Spleen (tissue), 7 donors: ENCODE data around the gene CANT1.

Experiments
- POLR2A ChIP-seq, 3 donors: fragments of 450-650 bp; IDR thresholded peaks; one replicate each; pipeline ENCODE4 v1.5.1; 2017; ENCODE audit warnings: antibody characterized with exemption in 3 of 3, mild to moderate bottlenecking in 1 of 3
- TF ChIP-seq, protein P1 (sequence below), 11 experiments: fragments of 200-600 bp in 7 of 11; fragments of 450-650 bp in 4 of 11; sonication (generic) in 4 of 11; IDR thresholded peaks in 8 of 11; conservative IDR thresholded peaks in 3 of 11; 1 replicate in 7 of 11; 2 replicates in 4 of 11; pipeline versions ENCODE4 v1.4.0 to v1.8.0; 2016 to 2021; ENCODE audit warnings: antibody characterized with exemption in 11 of 11, inconsistent platforms in 4 of 11, mild to moderate bottlenecking in 1 of 11
- donor health status: DM: no; HTN: no; CAD: no; lungs with moderate emphysema.
- donor health status: DM: no; HTN: no; CAD: no.
- donor health status: DM: no; HTN: no; CAD: no.

DNA sequence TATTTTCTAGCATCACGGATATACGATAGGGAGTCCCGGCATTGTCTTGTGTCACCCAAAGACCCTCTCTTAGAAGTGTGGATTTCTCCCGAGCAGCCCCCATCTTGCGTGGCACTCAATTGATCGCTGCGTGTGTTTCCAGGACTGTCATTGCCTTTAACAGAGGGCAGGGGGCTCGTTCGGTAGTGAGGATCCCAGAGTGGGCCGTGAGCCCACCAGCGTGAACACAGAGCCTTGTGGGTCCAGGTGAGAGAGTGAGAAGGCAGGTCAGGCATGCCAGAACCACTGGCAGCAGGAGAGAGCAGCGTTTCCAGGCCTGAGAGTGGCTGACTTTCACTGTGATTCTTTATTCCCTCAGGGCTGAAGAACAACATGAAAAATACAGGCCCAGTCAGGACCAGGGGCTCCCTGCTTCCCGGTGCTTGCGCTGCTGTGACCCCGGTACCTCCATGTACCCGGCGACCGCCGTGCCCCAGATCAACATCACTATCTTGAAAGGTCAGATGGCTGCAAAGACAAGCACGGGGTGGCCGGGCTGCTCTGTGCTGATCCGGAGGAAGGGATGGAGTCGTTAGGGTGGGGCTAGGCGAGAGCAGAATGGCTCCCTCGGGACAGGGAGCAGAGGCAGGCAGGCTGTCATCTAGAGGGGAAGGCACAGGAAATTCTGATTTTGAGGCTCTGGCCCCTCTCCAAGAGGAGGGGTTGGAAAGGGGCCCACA is 36.8 kb upstream of the CANT1 start:
- TF ChIP-seq POLR2A (IDR thresholded peaks at IDR 0.05): no peak
- TF ChIP-seq, protein P1, sequence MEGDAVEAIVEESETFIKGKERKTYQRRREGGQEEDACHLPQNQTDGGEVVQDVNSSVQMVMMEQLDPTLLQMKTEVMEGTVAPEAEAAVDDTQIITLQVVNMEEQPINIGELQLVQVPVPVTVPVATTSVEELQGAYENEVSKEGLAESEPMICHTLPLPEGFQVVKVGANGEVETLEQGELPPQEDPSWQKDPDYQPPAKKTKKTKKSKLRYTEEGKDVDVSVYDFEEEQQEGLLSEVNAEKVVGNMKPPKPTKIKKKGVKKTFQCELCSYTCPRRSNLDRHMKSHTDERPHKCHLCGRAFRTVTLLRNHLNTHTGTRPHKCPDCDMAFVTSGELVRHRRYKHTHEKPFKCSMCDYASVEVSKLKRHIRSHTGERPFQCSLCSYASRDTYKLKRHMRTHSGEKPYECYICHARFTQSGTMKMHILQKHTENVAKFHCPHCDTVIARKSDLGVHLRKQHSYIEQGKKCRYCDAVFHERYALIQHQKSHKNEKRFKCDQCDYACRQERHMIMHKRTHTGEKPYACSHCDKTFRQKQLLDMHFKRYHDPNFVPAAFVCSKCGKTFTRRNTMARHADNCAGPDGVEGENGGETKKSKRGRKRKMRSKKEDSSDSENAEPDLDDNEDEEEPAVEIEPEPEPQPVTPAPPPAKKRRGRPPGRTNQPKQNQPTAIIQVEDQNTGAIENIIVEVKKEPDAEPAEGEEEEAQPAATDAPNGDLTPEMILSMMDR (IDR thresholded peaks at IDR 0.05 in 8 of 11, conservative IDR thresholded peaks at IDR 0.05 in 3 of 11): peak in 1 of 11 experiments; percentile 1
